Measurements from ENCODE around the gene NOTCH2. TPM values are rescaled to one million over a fixed set of nuclear protein-coding genes. Genes with fewer than 3 reads are reported as not detected.

Gene NOTCH2
- total RNA-seq, 1 experiment from 2014 or later: 62.9 TPM

GRCh38 chr1:119911775-119912174, 157.7 kb downstream of the NOTCH2 start:
- CTCF ChIA-PET: no interaction called here
- Histone ChIP-seq H3K79me2 (ENCODE audit: insufficient read depth, low read length) (no peaks in the 10 kb centered on the region), H2AFZ (ENCODE audit: low read depth, low read length, poor library complexity, severe bottlenecking) (no peak overlapping the region), H3K27me3 (ENCODE audit: insufficient read depth, low read length) (no peaks in the 10 kb centered on the region), H3K4me1 (ENCODE audit: control insufficient read depth in 1 of 2, insufficient read depth in 2 of 2, low read length in 2 of 2) (no peaks in the 10 kb centered on the region), H4K20me1 (ENCODE audit: insufficient read depth) (no peaks in the 10 kb centered on the region), H3K4me3 (replicated peaks in 1 of 2; ENCODE audit: low read depth in 1 of 2, low read length in 2 of 2) (no peak overlapping the region), H3K36me3 (ENCODE audit: control insufficient read depth in 1 of 2, insufficient read depth in 2 of 2, low read length in 2 of 2) (peaks cover 20 to 21% of the 10 kb centered on the region in 2 experiments; a peak in 3 of 4 replicates), H3K9me2 (ENCODE audit: insufficient read depth) (no peaks in the 10 kb centered on the region), H3K9ac (ENCODE audit: low read length) (no peak overlapping the region), H3K9me3 (ENCODE audit: control insufficient read depth in 1 of 2, insufficient read depth in 1 of 2, low read depth in 1 of 2, low read length in 2 of 2) (no peaks in the 10 kb centered on the region), H3K27ac (ENCODE audit: low read depth, low read length) (no peak overlapping the region), H3K4me2 (ENCODE audit: low read length) (no peak overlapping the region)
- ATAC-seq: no peak
- no TSS peak for BruUV-seq (replicated peaks)
- RAD21 ChIA-PET (ENCODE audit: low non-redundant PET in 1 of 2, low total read pairs in 2 of 2, uncharacterized antibody in 2 of 2, unreplicated experiment in 2 of 2): no interaction called here
- TF ChIP-seq SRF (IDR thresholded peaks at IDR 0.05; ENCODE audit: low read depth) (no peak), CTCF (IDR thresholded peaks at IDR 0.05 in 2 of 3, conservative IDR thresholded peaks at IDR 0.05 in 1 of 3; ENCODE audit: borderline replicate concordance in 1 of 3, insufficient read depth in 1 of 3, low read depth in 2 of 3, low read length in 2 of 3) (no peak), POLR2AphosphoS5 (IDR thresholded peaks at IDR 0.05; ENCODE audit: low read depth, low read length) (no peak), EGR1 (IDR thresholded peaks at IDR 0.05; ENCODE audit: low read depth) (no peak), TCF7L2 (IDR thresholded peaks at IDR 0.05; ENCODE audit: borderline replicate concordance, extremely low read depth, insufficient read depth, insufficient read length) (no peak), YY1 (IDR thresholded peaks at IDR 0.05; ENCODE audit: extremely low read depth, insufficient replicate concordance, low read depth, low read length) (no peak), ZBTB33 (IDR thresholded peaks at IDR 0.05; ENCODE audit: extremely low read depth, insufficient replicate concordance, low read length) (no peak), FOSL1 (IDR thresholded peaks at IDR 0.05; ENCODE audit: low read depth) (no peak), POLR2A (IDR thresholded peaks at IDR 0.05; ENCODE audit: borderline replicate concordance, extremely low read depth, insufficient read depth, insufficient read length) (no peak), CBX3 (IDR thresholded peaks at IDR 0.05; ENCODE audit: low read depth) (no peak), ZFX (IDR thresholded peaks at IDR 0.05) (no peak), EZH2phosphoT487 (IDR thresholded peaks at IDR 0.05; ENCODE audit: borderline replicate concordance) (no peak), MAX (IDR thresholded peaks at IDR 0.05) (no peak), JUND (IDR thresholded peaks at IDR 0.05) (no peak), ELF1 (IDR thresholded peaks at IDR 0.05; ENCODE audit: borderline replicate concordance, low read depth) (no peak), RAD21 (IDR thresholded peaks at IDR 0.05; ENCODE audit: low read depth) (no peak)
- DNase-seq (ENCODE audit: low read depth, low spot score): no peak
- intact Hi-C loops (cut with micrococcal nuclease): no loop called here
- POLR2A ChIA-PET: no interaction called here

All from HCT116 (cell line).